ENCODE data around the gene SH3RF3. TPM values are rescaled to one million over a fixed set of nuclear protein-coding genes. Genes with fewer than 3 reads are reported as not detected.

SH3RF3 gene
- total and polyA plus RNA-seq, 9 of the 15 experiments (the other 6 are each of a cell fraction or from before 2014, with no cell fraction given), result 0.02 TPM; not detected in 8

DNA sequence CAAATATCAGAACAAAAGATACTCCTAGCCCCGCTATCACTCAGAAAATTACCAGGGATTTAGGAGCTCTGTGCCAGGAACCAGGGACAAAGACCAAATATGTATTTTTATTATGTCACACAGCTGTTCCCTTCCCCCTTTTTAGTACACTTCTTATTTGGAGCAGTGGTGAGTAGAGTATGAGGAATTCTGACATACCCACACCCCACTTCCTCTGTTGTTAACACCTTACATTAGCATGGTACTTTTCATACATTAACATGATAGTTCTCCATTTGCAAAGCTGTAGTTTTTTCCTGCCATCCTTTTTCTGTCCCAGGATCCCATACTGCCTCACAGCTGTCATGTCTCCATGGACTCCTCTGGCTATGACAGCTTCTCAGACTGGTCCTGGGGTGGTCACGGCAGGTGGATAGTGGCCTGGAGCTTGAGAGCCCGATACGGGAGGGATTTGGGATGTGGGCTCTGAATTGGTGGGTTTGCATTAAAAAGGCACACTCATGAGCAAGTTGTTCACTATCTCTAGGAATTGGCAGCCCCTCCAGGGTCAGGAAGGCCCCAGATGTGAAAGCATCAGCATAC, 100.2 kb downstream of the SH3RF3 start:
- DNase-seq (ENCODE audit: extremely low read depth in 1 of 4, low spot score in 3 of 4), result no peak
- FAIRE-seq, result no peak
- Histone ChIP-seq H3K4me2 (ENCODE audit: insufficient read depth, low read length) (no peak overlapping the region), H3K9me3 (replicated peaks; ENCODE audit: control insufficient read depth, insufficient read depth, low read depth, low read length) (no peaks in the 10 kb centered on the region), H3K79me2 (ENCODE audit: control insufficient read depth, insufficient read depth, low read length) (no peaks in the 10 kb centered on the region), H3K9ac (ENCODE audit: insufficient read depth in 1 of 2, low read depth in 2 of 2, low read length in 2 of 2) (no peak overlapping the region), H2AFZ (ENCODE audit: low read depth, low read length) (no peak overlapping the region), H3K36me3 (ENCODE audit: control insufficient read depth, insufficient read depth, low read length) (no peaks in the 10 kb centered on the region), H3K27ac (ENCODE audit: extremely low read depth, low read depth, low read length) (no peak overlapping the region), H3K27me3 (ENCODE audit: control insufficient read depth in 2 of 2, insufficient read depth in 2 of 2, low read length in 2 of 2) (peaks cover 12 to 45% of the 10 kb centered on the region in 2 experiments; a peak in 3 of 5 replicates), H4K20me1 (replicated peaks; ENCODE audit: control insufficient read depth, insufficient read depth, low read length) (no peaks in the 10 kb centered on the region), H3K4me3 (no peak overlapping the region), H3K9me1 (ENCODE audit: control insufficient read depth, insufficient read depth, low read length) (no peaks in the 10 kb centered on the region), H3K4me1 (replicated peaks in 1 of 2; ENCODE audit: control insufficient read depth in 2 of 2, insufficient read depth in 2 of 2, low read length in 2 of 2) (no peaks in the 10 kb centered on the region)
- no TSS peak for BruUV-seq (replicated peaks)
- no peak for ATAC-seq
- CTCF ChIA-PET (ENCODE audit: low intra/inter-chr PET ratio), result no interaction called here
- POLR2A ChIA-PET, result interaction anchor here (0.6 kb wide), 1 partner anchor 1814 kb away, joined by 3 read pairs; no protein-coding TSS in a partner anchor
- in situ Hi-C loops (cut with MboI), result no loop called here
- intact Hi-C loops (cut with micrococcal nuclease), result no loop called here
- whole genome bisulfite sequencing (ENCODE audit: insufficient coverage, low coverage, missing lambda C conversion rate), result 0% methylated on average over 4 of the region's 4 CpGs
- TF ChIP-seq, protein P1, sequence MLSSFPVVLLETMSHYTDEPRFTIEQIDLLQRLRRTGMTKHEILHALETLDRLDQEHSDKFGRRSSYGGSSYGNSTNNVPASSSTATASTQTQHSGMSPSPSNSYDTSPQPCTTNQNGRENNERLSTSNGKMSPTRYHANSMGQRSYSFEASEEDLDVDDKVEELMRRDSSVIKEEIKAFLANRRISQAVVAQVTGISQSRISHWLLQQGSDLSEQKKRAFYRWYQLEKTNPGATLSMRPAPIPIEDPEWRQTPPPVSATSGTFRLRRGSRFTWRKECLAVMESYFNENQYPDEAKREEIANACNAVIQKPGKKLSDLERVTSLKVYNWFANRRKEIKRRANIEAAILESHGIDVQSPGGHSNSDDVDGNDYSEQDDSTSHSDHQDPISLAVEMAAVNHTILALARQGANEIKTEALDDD (IDR thresholded peaks at IDR 0.05), result no peak
- TF ChIP-seq, protein P2, sequence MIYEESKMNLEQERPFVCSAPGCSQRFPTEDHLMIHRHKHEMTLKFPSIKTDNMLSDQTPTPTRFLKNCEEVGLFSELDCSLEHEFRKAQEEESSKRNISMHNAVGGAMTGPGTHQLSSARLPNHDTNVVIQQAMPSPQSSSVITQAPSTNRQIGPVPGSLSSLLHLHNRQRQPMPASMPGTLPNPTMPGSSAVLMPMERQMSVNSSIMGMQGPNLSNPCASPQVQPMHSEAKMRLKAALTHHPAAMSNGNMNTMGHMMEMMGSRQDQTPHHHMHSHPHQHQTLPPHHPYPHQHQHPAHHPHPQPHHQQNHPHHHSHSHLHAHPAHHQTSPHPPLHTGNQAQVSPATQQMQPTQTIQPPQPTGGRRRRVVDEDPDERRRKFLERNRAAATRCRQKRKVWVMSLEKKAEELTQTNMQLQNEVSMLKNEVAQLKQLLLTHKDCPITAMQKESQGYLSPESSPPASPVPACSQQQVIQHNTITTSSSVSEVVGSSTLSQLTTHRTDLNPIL (CRISPR knock-in tag; IDR thresholded peaks at IDR 0.05), result no peak
- TF ChIP-seq, protein P3, sequence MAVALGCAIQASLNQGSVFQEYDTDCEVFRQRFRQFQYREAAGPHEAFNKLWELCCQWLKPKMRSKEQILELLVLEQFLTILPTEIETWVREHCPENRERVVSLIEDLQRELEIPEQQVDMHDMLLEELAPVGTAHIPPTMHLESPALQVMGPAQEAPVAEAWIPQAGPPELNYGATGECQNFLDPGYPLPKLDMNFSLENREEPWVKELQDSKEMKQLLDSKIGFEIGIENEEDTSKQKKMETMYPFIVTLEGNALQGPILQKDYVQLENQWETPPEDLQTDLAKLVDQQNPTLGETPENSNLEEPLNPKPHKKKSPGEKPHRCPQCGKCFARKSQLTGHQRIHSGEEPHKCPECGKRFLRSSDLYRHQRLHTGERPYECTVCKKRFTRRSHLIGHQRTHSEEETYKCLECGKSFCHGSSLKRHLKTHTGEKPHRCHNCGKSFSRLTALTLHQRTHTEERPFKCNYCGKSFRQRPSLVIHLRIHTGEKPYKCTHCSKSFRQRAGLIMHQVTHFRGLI (CRISPR knock-in tag; IDR thresholded peaks at IDR 0.05), result no peak
- TF ChIP-seq, protein P4, sequence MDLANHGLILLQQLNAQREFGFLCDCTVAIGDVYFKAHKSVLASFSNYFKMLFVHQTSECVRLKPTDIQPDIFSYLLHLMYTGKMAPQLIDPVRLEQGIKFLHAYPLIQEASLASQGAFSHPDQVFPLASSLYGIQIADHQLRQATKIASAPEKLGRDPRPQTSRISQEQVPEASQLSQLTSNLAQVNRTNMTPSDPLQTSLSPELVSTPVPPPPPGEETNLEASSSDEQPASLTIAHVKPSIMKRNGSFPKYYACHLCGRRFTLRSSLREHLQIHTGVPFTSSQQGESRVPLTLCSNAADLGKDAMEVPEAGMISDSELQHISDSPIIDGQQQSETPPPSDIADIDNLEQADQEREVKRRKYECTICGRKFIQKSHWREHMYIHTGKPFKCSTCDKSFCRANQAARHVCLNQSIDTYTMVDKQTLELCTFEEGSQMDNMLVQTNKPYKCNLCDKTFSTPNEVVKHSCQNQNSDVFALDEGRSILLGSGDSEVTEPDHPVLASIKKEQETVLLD (IDR thresholded peaks at IDR 0.05), result no peak
- TF ChIP-seq ZBTB7A (IDR thresholded peaks at IDR 0.05; ENCODE audit: borderline replicate concordance, control insufficient read depth, low read depth, low read length) (no peak), KLF13 (tag; IDR thresholded peaks at IDR 0.05; ENCODE audit: borderline replicate concordance, low read depth) (no peak), SREBF2 (CRISPR knock-in tag; IDR thresholded peaks at IDR 0.05) (no peak), BRD4 (IDR thresholded peaks at IDR 0.05) (no peak)
- TF ChIP-seq, protein P5, sequence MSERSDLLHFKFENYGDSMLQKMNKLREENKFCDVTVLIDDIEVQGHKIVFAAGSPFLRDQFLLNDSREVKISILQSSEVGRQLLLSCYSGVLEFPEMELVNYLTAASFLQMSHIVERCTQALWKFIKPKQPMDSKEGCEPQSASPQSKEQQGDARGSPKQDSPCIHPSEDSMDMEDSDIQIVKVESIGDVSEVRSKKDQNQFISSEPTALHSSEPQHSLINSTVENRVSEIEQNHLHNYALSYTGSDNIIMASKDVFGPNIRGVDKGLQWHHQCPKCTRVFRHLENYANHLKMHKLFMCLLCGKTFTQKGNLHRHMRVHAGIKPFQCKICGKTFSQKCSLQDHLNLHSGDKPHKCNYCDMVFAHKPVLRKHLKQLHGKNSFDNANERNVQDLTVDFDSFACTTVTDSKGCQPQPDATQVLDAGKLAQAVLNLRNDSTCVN (CRISPR knock-in tag; IDR thresholded peaks at IDR 0.05), result no peak
- TF ChIP-seq, protein P6, sequence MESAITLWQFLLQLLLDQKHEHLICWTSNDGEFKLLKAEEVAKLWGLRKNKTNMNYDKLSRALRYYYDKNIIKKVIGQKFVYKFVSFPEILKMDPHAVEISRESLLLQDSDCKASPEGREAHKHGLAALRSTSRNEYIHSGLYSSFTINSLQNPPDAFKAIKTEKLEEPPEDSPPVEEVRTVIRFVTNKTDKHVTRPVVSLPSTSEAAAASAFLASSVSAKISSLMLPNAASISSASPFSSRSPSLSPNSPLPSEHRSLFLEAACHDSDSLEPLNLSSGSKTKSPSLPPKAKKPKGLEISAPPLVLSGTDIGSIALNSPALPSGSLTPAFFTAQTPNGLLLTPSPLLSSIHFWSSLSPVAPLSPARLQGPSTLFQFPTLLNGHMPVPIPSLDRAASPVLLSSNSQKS (CRISPR knock-in tag; IDR thresholded peaks at IDR 0.05), result no peak
- TF ChIP-seq, protein P7, sequence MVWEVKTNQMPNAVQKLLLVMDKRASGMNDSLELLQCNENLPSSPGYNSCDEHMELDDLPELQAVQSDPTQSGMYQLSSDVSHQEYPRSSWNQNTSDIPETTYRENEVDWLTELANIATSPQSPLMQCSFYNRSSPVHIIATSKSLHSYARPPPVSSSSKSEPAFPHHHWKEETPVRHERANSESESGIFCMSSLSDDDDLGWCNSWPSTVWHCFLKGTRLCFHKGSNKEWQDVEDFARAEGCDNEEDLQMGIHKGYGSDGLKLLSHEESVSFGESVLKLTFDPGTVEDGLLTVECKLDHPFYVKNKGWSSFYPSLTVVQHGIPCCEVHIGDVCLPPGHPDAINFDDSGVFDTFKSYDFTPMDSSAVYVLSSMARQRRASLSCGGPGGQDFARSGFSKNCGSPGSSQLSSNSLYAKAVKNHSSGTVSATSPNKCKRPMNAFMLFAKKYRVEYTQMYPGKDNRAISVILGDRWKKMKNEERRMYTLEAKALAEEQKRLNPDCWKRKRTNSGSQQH (CRISPR knock-in tag; IDR thresholded peaks at IDR 0.05), result no peak
